ENCODE results near the gene RPLP1.

DNA sequence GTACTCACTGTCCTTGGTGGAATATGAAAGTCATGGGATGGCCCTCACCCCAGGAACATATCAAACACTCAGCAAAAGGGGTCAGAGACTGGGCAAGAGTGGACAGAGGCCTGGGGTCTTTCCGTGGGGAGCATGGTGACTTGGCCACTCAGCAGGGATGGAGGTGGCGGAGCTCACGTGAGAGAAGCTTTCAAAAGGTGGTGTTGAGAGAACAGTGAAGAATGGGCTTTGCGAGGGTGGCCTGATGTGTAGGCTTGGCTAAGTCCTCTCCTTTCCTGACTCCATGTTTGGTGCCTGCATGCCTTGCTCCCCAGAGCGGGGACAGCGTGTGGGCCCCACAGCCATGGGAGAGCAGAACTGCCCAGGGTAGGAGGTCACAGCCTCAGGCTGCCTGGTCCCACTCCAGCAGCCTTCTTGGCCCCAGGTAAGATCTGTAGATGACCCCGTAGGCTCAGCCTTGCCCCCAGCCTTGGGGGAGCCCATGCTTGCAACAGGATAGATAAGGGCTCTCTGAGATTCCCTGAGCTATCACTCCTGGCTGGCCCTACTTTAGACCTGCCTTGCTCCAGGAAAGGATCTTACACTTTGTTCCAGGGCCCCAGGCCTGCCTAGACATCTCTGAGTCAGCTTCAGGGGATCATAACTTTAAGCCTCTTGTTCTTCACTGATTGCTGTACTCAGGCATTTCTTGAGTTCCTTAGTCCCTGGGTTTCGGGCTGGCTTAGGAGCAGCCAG, 17.0 kb downstream of the RPLP1 start:
- TF ChIP-seq CTCF (IDR thresholded peaks at IDR 0.05) (no peak), POLR2A (IDR thresholded peaks at IDR 0.05) (no peak)

Measured in lower leg skin (tissue), 3 donors.